Measurements from ENCODE around the gene SHE. TPM values are rescaled to one million over a fixed set of nuclear protein-coding genes. Genes with fewer than 3 reads are reported as not detected.

Gene SHE
- total RNA-seq, 1 donor from 2014 or later, result 0.04 TPM

GRCh38 chr1:154467434-154468102 lies 34.6 kb downstream of the SHE start:
- ATAC-seq (ENCODE audit: low read depth), result no peak
- ChIA-PET POLR2A (interaction anchor here (0.5 to 0.7 kb wide), 3 partner anchors 11 to 196 kb away, joined by 3 to 4 read pairs (median 3); no protein-coding TSS in a partner anchor), CTCF (interaction anchor here (0.9 to 3.0 kb wide), 3 partner anchors 12 to 115 kb away, joined by 3 to 8 read pairs (median 3); no protein-coding TSS in a partner anchor)
- Mint-ChIP-seq H3K27ac (no peak overlapping the region), H3K4me1 (peaks cover 13% of the 10 kb centered on the region), H3K27me3 (no peaks in the 10 kb centered on the region), H3K9me3 (no peaks in the 10 kb centered on the region), H3K4me3 (no peak overlapping the region), H3K36me3 (ENCODE audit: low read depth) (no peaks in the 10 kb centered on the region)
- intact Hi-C loops (cut with micrococcal nuclease), result no loop called here
- no peak for TF ChIP-seq CTCF (IDR thresholded peaks at IDR 0.05)
- no peak for DNase-seq

- DNase-seq (no peak), ATAC-seq (ENCODE audit: low read depth) (no peak)
- Mint-ChIP-seq H3K4me1 (peaks cover 13% of the 10 kb centered on the region), H3K36me3 (ENCODE audit: low read depth) (no peaks in the 10 kb centered on the region), H3K4me3 (no peak overlapping the region), H3K27me3 (no peaks in the 10 kb centered on the region), H3K9me3 (no peaks in the 10 kb centered on the region), H3K27ac (no peak overlapping the region)
- no peak for TF ChIP-seq CTCF (IDR thresholded peaks at IDR 0.05)
- POLR2A ChIA-PET, result interaction anchor here (0.7 kb wide), 1 partner anchor 22 kb away, joined by 3 read pairs; no protein-coding TSS in a partner anchor
- intact Hi-C loops (cut with micrococcal nuclease), result no loop called here
- CTCF ChIA-PET, result interaction anchor here (0.9 to 3.0 kb wide), 3 partner anchors 12 to 114 kb away, joined by 3 to 8 read pairs (median 3); no protein-coding TSS in a partner anchor
Observed at GRCh38 chr1:154466921-154467417, 35.2 kb downstream of the SHE start.

DNA sequence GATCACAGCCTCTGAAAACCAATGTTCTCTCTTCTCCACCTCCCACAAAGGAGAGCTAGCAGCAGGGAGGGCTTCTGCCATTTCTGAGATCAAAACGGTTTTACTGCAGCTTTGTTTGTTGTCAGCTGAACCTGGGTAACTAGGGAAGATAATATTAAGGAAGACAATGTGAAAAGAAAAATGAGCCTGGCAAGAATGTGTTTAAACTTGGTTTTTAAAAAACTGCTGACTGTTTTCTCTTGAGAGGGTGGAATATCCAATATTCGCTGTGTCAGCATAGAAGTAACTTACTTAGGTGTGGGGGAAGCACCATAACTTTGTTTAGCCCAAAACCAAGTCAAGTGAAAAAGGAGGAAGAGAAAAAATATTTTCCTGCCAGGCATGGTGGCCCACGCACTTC lies 36.0 kb downstream of the SHE start:
- TF ChIP-seq CTCF (IDR thresholded peaks at IDR 0.05), result no peak
- Mint-ChIP-seq H3K4me1 (peaks cover 13% of the 10 kb centered on the region), H3K36me3 (ENCODE audit: low read depth) (no peaks in the 10 kb centered on the region), H3K9me3 (no peaks in the 10 kb centered on the region), H3K27me3 (no peaks in the 10 kb centered on the region), H3K27ac (no peak overlapping the region), H3K4me3 (no peak overlapping the region)
- POLR2A ChIA-PET, result no interaction called here
- CTCF ChIA-PET, result interaction anchor here (1.4 to 3.0 kb wide), 2 partner anchors 13 to 59 kb away, joined by 4 to 8 read pairs; no protein-coding TSS in a partner anchor
- intact Hi-C loops (cut with micrococcal nuclease), result no loop called here
- DNase-seq, result no peak
- no peak for ATAC-seq (ENCODE audit: low read depth)

DNA sequence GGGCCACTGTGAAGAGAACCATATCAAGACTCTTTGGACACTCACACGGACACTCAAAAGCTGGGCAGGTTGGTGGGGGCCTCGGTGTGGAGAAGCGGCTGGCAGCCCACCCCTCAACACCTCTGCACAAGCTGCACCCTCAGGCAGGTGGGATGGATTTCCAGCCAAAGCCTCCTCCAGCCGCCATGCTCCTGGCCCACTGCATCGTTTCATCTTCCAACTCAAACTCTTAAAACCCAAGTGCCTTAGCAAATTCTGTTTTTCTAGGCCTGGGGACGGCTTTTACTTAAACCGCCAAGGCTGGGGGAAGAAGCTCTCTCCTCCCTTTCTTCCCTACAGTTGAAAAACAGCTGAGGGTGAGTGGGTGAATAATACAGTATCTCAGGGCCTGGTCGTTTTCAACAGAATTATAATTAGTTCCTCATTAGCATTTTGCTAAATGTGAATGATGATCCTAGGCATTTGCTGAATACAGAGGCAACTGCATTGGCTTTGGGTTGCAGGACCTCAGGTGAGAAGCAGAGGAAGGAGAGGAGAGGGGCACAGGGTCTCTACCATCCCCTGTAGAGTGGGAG lies 36.5 kb downstream of the SHE start:
- TF ChIP-seq CTCF (IDR thresholded peaks at IDR 0.05), result no peak
- Mint-ChIP-seq H3K27ac (no peak overlapping the region), H3K4me3 (no peak overlapping the region), H3K27me3 (no peaks in the 10 kb centered on the region), H3K36me3 (ENCODE audit: low read depth) (no peaks in the 10 kb centered on the region), H3K4me1 (peaks cover 13% of the 10 kb centered on the region), H3K9me3 (no peaks in the 10 kb centered on the region)
- intact Hi-C loops (cut with micrococcal nuclease), result no loop called here
- ATAC-seq (ENCODE audit: low read depth) (no peak), DNase-seq (no peak)
- ChIA-PET POLR2A (no interaction called here), CTCF (interaction anchor here (1.4 to 3.0 kb wide), 2 partner anchors 14 to 58 kb away, joined by 4 to 8 read pairs; no protein-coding TSS in a partner anchor)

GRCh38 chr1:154463512-154463990 lies 38.7 kb downstream of the SHE start:
- ChIA-PET CTCF (interaction anchor here (0.6 kb wide), 1 partner anchor 489 kb away, joined by 3 read pairs; no protein-coding TSS in a partner anchor), POLR2A (no interaction called here)
- Mint-ChIP-seq H3K4me3 (no peak overlapping the region), H3K9me3 (no peaks in the 10 kb centered on the region), H3K27me3 (no peaks in the 10 kb centered on the region), H3K4me1 (peaks cover 13% of the 10 kb centered on the region), H3K36me3 (ENCODE audit: low read depth) (no peaks in the 10 kb centered on the region), H3K27ac (no peak overlapping the region)
- ATAC-seq (ENCODE audit: low read depth), result no peak
- intact Hi-C loops (cut with micrococcal nuclease), result no loop called here
- no peak for TF ChIP-seq CTCF (IDR thresholded peaks at IDR 0.05)
- no peak for DNase-seq
